Karpas-422 (cell line): ENCODE results near the gene CHST5. TPM values are rescaled to one million over a fixed set of nuclear protein-coding genes. Genes with fewer than 3 reads are reported as not detected.

ENCODE experiments used
- DNase-seq: peaks from one replicate; pipeline ENCODE4 v3.0.0-alpha.2; 2015
- H2AFZ ChIP-seq: fragments of 200-600 bp; sonication (generic); 2 replicates; pipeline ENCODE4 v1.6.1; 2014; ENCODE audit warnings: antibody characterized with exemption, low read length, mixed read lengths
- H3K27ac ChIP-seq: fragments of 200-600 bp; sonication (generic); 2 replicates; pipeline ENCODE4 v1.5.1; 2014; ENCODE audit warnings: mild to moderate bottlenecking, low read length, moderate library complexity
- H3K27me3 ChIP-seq: fragments of 200-600 bp; sonication (generic); 2 replicates; pipeline ENCODE4 v1.6.1; 2014; ENCODE audit warnings: low read length, mixed read lengths
- H3K36me3 ChIP-seq: fragments of 200-600 bp; sonication (generic); 2 replicates; pipeline ENCODE4 v1.6.1; 2014; ENCODE audit warnings: low read length, mixed read lengths; ENCODE audit not compliant: insufficient read depth
- H3K4me1 ChIP-seq: fragments of 200-600 bp; sonication (generic); 2 replicates; pipeline ENCODE4 v1.6.1; 2014; ENCODE audit warnings: mild to moderate bottlenecking, low read length, mixed read lengths
- H3K4me2 ChIP-seq: fragments of 200-600 bp; sonication (generic); 2 replicates; pipeline ENCODE4 v1.6.1; 2014; ENCODE audit warnings: low read length, low read depth, mild to moderate bottlenecking; ENCODE audit not compliant: poor library complexity, severe bottlenecking
- H3K4me3 ChIP-seq: fragments of 200-600 bp; sonication (generic); 2 replicates; pipeline ENCODE4 v1.5.1; 2014; ENCODE audit warnings: mild to moderate bottlenecking, antibody characterized with exemption, low read length, mixed read lengths
- H3K79me2 ChIP-seq: fragments of 200-600 bp; sonication (generic); 2 replicates; pipeline ENCODE4 v1.6.1; 2014; ENCODE audit warnings: mild to moderate bottlenecking, low read length, mixed read lengths
- H3K9ac ChIP-seq: fragments of 200-600 bp; sonication (generic); 2 replicates; pipeline ENCODE4 v1.6.0; 2014; ENCODE audit warnings: low read length
- H3K9me2 ChIP-seq: fragments of 200-600 bp; sonication (generic), shearing (Covaris generic); replicated peaks from 2 replicates; pipeline ENCODE4 v1.6.0; 2014; ENCODE audit warnings: mild to moderate bottlenecking, low read length, moderate library complexity; ENCODE audit not compliant: insufficient read depth
- H3K9me3 ChIP-seq: fragments of 300-700, 200-600 bp; sonication (generic); 2 replicates; pipeline ENCODE4 v1.6.1; 2014; ENCODE audit warnings: low read length, mixed read lengths
- H4K20me1 ChIP-seq: fragments of 200-600 bp; sonication (generic); 2 replicates; pipeline ENCODE4 v1.6.1; 2014; ENCODE audit warnings: mild to moderate bottlenecking, antibody characterized with exemption, low read length, low read depth; ENCODE audit not compliant: insufficient read depth
- total RNA-seq: library from RNA; depleted of rRNA; stranded (reverse); fragments of >200 nt; shearing (Covaris generic); gene quantifications from 2 replicates; pipeline ENCODE4 v1.2.3, GENCODE V29; 2014; ENCODE audit warnings: low replicate concordance; rRNA removed

The CHST5 gene
- total RNA-seq, result 0.76 and 0.97 TPM in 2 replicates

GRCh38 chr16:75535901-75536300 lies at the start of gene CHST5:
Gene CHST5, minus strand, starts transcription at chr16:75536108. Its CDS starts 5,724 bp downstream, at chr16:75530384.
- Histone ChIP-seq H3K9ac (no peak within 1 kb of the TSS), H2AFZ (no peak within 1 kb of the TSS), H3K36me3 (no peaks in the 10 kb centered on the region), H3K79me2 (no peaks in the 10 kb centered on the region), H4K20me1 (no peaks in the 10 kb centered on the region), H3K27ac (no peak within 1 kb of the TSS), H3K4me2 (no peak within 1 kb of the TSS), H3K9me3 (no peaks in the 10 kb centered on the region), H3K4me3 (no peak within 1 kb of the TSS), H3K27me3 (no peaks in the 10 kb centered on the region), H3K4me1 (no peaks in the 10 kb centered on the region), H3K9me2 (no peaks in the 10 kb centered on the region)
- no peak for DNase-seq

DNA sequence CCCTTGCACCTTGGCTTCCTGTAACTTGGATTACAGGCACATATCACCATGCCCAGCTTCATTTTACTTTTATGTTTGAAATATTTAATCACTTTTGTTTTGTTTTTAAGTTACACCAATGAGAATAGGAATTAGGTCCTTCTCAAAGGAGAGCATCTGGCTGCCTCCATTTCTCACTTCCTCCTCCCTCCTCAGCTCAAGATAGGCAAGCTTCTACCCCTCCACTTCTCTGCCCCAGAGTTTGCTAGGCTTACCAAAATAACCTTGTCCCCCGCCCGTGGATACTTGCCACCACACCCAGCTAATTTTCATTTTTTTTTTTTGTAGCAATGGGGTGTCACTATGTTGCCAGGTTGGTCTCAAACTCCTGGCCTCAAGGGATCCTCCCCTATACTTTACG lies 48.2 kb upstream of the CHST5 start:
- H2AFZ ChIP-seq, result no peak overlapping the region

GRCh38 chr16:75579281-75579834 lies 43.5 kb upstream of the CHST5 start:
- H3K36me3 ChIP-seq, result peaks cover 22% of the 10 kb centered on the region; the same call in 1 of the 2 replicates
- H3K9ac ChIP-seq, result no peak overlapping the region
- no peaks in the 10 kb centered on the region for H3K27me3 ChIP-seq
- peaks cover 15% of the 10 kb centered on the region; the same call in 1 of the 2 replicates for H3K79me2 ChIP-seq
- H2AFZ ChIP-seq, result no peak overlapping the region
- no peak overlapping the region for H3K4me2 ChIP-seq
- no peak overlapping the region for H3K27ac ChIP-seq
- H3K9me3 ChIP-seq, result no peaks in the 10 kb centered on the region
- H3K9me2 ChIP-seq, result no peaks in the 10 kb centered on the region
- no peak for DNase-seq
- H3K4me1 ChIP-seq, result peaks cover 10% of the 10 kb centered on the region
- no peak overlapping the region for H3K4me3 ChIP-seq
- no peaks in the 10 kb centered on the region for H4K20me1 ChIP-seq

More for the DNA sequence above, 48.2 kb upstream of the CHST5 start:
- Histone ChIP-seq H3K4me1 (peaks cover 7% of the 10 kb centered on the region), H3K4me3 (no peak overlapping the region), H3K27ac (no peak overlapping the region), H3K36me3 (peaks cover 3% of the 10 kb centered on the region; the same call in 1 of the 2 replicates), H3K9ac (no peak overlapping the region), H3K79me2 (no peaks in the 10 kb centered on the region), H3K9me2 (no peaks in the 10 kb centered on the region), H3K27me3 (no peaks in the 10 kb centered on the region), H3K9me3 (no peaks in the 10 kb centered on the region), H4K20me1 (no peaks in the 10 kb centered on the region), H3K4me2 (no peak overlapping the region)
- DNase-seq, result no peak

- DNase-seq, result no peak
- Histone ChIP-seq H3K4me2 (no peak overlapping the region), H3K9me2 (no peaks in the 10 kb centered on the region), H3K9me3 (no peaks in the 10 kb centered on the region), H3K4me1 (peaks cover 5% of the 10 kb centered on the region; the same call in 1 of the 2 replicates), H3K79me2 (peaks cover 21% of the 10 kb centered on the region), H3K27me3 (no peaks in the 10 kb centered on the region), H3K27ac (no peak overlapping the region), H2AFZ (no peak overlapping the region), H3K4me3 (no peak overlapping the region), H4K20me1 (no peaks in the 10 kb centered on the region), H3K9ac (no peak overlapping the region), H3K36me3 (peaks cover 28% of the 10 kb centered on the region; the same call in 1 of the 2 replicates)
Measured at GRCh38 chr16:75578725-75579124, 42.8 kb upstream of the CHST5 start.

DNA sequence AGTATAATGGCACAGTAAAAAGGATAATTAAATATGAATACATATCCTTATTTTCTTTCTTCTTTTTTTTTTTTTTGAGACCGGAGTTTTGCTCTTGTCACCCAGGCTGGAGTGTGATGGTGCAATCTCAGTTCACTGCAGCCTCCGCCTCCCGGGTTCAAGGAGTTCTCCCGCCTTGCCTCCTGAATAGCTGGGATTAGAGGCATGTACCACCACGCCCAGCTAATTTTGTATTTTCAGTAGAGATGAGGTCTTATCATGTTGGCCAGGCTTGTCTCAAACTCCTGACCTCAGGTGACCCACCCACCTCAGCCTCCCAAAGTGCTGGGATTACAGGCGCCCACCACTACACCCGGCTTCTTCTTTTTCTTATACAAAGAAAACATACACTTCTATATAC lies 42.3 kb upstream of the CHST5 start:
- H4K20me1 ChIP-seq, result no peaks in the 10 kb centered on the region
- H3K4me2 ChIP-seq, result no peak overlapping the region
- H3K4me3 ChIP-seq, result no peak overlapping the region
- no peak overlapping the region for H2AFZ ChIP-seq
- no peak overlapping the region for H3K9ac ChIP-seq
- peaks cover 33% of the 10 kb centered on the region; the same call in 1 of the 2 replicates for H3K36me3 ChIP-seq
- H3K27ac ChIP-seq, result no peak overlapping the region
- H3K79me2 ChIP-seq, result peaks cover 27% of the 10 kb centered on the region
- no peaks in the 10 kb centered on the region for H3K9me3 ChIP-seq
- H3K9me2 ChIP-seq, result no peaks in the 10 kb centered on the region
- H3K27me3 ChIP-seq, result no peaks in the 10 kb centered on the region
- DNase-seq, result no peak
- H3K4me1 ChIP-seq, result peaks cover 5% of the 10 kb centered on the region; the same call in 1 of the 2 replicates

DNA sequence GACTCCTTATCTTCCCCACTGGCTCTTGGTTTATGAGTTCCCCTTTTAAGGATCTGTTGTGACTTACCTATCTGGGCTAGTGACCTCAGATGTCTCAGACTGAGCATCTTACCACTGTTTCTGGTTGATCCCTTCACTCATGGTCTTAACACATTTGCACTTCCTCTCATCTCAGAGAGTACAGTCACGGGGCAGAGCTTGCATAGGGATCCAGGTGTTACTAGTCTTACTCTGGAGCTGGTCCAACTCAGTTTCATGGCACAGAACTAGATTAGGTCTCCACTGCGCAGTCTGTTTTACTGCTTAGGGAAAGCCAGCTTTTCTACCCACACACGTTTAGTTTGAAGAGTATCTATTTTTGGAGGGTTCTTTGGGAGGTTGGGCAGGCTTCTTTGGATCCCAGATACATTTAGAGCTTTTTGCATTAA lies 40.5 kb upstream of the CHST5 start:
- no peaks in the 10 kb centered on the region for H3K9me3 ChIP-seq
- peaks cover 14% of the 10 kb centered on the region for H3K4me1 ChIP-seq
- no peak overlapping the region for H3K4me2 ChIP-seq

GRCh38 chr16:75575958-75576357 lies 40.0 kb upstream of the CHST5 start:
- Histone ChIP-seq H3K4me3 (no peak overlapping the region), H3K79me2 (peaks cover 43% of the 10 kb centered on the region), H3K27me3 (no peaks in the 10 kb centered on the region), H3K4me2 (no peak overlapping the region), H4K20me1 (no peaks in the 10 kb centered on the region), H3K4me1 (peaks cover 14% of the 10 kb centered on the region), H3K27ac (no peak overlapping the region; the same call in 1 of the 2 replicates), H2AFZ (no peak overlapping the region), H3K9me2 (no peaks in the 10 kb centered on the region), H3K36me3 (peaks cover 42% of the 10 kb centered on the region; the same call in 1 of the 2 replicates), H3K9me3 (no peaks in the 10 kb centered on the region), H3K9ac (no peak overlapping the region)
- DNase-seq, result no peak

More for the DNA sequence above, 40.5 kb upstream of the CHST5 start:
- H3K36me3 ChIP-seq, result peaks cover 42% of the 10 kb centered on the region; the same call in 1 of the 2 replicates
- no peaks in the 10 kb centered on the region for H3K27me3 ChIP-seq
- DNase-seq, result no peak
- no peak overlapping the region for H3K4me3 ChIP-seq
- no peak overlapping the region for H3K9ac ChIP-seq
- H3K79me2 ChIP-seq, result peaks cover 38% of the 10 kb centered on the region
- H3K27ac ChIP-seq, result no peak overlapping the region; the same call in 1 of the 2 replicates
- H4K20me1 ChIP-seq, result no peaks in the 10 kb centered on the region
- no peak overlapping the region for H2AFZ ChIP-seq
- H3K9me2 ChIP-seq, result no peaks in the 10 kb centered on the region

DNA sequence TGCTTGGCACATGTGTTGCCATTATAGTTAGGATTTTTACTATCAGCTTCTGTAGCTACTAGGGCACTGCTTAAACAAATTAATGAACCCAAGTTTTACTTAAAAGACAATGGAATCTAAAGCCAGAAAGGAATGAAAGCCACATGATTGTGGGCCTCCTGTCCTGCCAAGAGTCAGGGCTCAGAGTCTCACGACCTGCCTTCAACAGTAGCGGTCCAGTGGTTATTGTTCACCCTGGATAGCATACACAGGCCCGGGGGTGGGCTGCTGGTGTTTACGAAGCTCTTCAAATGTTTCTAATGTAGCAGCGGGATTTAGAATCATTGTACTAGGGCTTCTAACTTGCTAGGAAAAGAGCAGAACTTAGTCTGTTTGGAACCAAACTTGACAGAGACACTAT lies 38.0 kb upstream of the CHST5 start:
- no peaks in the 10 kb centered on the region for H4K20me1 ChIP-seq
- H3K79me2 ChIP-seq, result peaks cover 49% of the 10 kb centered on the region
- no peak overlapping the region for H3K27ac ChIP-seq
- no peaks in the 10 kb centered on the region for H3K9me3 ChIP-seq
- H3K4me1 ChIP-seq, result peaks cover 32% of the 10 kb centered on the region
- peaks cover 53% of the 10 kb centered on the region for H3K36me3 ChIP-seq
- no peak overlapping the region for H3K4me3 ChIP-seq
- H3K9ac ChIP-seq, result no peak overlapping the region
- no peaks in the 10 kb centered on the region for H3K9me2 ChIP-seq
- no peak overlapping the region for H2AFZ ChIP-seq
- no peak for DNase-seq
- no peak overlapping the region for H3K4me2 ChIP-seq
- H3K27me3 ChIP-seq, result no peaks in the 10 kb centered on the region
